ENCODE data around the gene TRIM49C.
"Not testable (repeated sequence)": the region's sequence is repeated elsewhere in the genome, so short reads cannot be mapped to it uniquely, and the experiment has no call there.

DNA sequence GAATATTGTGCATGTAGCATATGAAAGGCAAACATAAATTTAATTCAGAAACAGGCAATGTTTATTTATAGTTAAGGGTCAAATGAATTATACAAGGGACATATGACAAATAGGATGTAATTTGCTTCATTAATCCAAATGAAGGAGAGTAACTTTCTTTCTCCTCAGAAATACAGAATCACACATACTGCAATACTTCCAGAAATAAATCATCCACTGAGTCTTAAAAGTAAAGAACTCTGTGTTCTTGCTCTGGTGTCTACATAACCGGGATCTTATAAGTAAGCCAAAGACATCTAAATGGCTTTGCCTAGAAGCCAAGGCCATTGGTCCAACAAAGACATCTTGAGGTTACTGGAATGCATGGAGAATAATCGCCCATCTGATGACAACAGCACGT is 54.7 kb downstream of the TRIM49C start, which contains the start of gene UBTFL1:
- TF ChIP-seq, protein P1, sequence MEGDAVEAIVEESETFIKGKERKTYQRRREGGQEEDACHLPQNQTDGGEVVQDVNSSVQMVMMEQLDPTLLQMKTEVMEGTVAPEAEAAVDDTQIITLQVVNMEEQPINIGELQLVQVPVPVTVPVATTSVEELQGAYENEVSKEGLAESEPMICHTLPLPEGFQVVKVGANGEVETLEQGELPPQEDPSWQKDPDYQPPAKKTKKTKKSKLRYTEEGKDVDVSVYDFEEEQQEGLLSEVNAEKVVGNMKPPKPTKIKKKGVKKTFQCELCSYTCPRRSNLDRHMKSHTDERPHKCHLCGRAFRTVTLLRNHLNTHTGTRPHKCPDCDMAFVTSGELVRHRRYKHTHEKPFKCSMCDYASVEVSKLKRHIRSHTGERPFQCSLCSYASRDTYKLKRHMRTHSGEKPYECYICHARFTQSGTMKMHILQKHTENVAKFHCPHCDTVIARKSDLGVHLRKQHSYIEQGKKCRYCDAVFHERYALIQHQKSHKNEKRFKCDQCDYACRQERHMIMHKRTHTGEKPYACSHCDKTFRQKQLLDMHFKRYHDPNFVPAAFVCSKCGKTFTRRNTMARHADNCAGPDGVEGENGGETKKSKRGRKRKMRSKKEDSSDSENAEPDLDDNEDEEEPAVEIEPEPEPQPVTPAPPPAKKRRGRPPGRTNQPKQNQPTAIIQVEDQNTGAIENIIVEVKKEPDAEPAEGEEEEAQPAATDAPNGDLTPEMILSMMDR (IDR thresholded peaks at IDR 0.05): not testable (repeated sequence)
- not testable (repeated sequence) for TF ChIP-seq POLR2AphosphoS5, POLR2A (IDR thresholded peaks at IDR 0.05)

Data from breast epithelium (tissue), 3 donors.